GM13977 (cell line): Measurements from ENCODE around the gene C20orf96.

ENCODE experiments used
- DNase-seq: peaks from one replicate; pipeline ENCODE4 v3.0.0; 2012; ENCODE audit warnings: low spot score
- in situ Hi-C: fragments of 300-500 bp; cut with MboI; formaldehyde crosslinking; loops from one replicate; pipeline ENCODE4 v1.12.0; 2022; ENCODE audit warnings: low sequenced_read_pairs, low pct_unique_long_range_greater_than_20kb, mixed read lengths, inconsistent platforms; ENCODE audit not compliant: unreplicated experiment
- TF ChIP-seq, protein P1 (sequence below): IDR thresholded peaks from 2 replicates; pipeline ENCODE4 v1.5.1; 2012; ENCODE audit warnings: mild to moderate bottlenecking, control low read depth; ENCODE audit not compliant: insufficient read depth; ENCODE audit errors: extremely low read depth, missing control alignments

The C20orf96 gene

GRCh38 chr20:301886-302848 is 11.6 kb upstream of the C20orf96 start:
- DNase-seq: no peak
- in situ Hi-C loops: no loop called here
- TF ChIP-seq, protein P1, sequence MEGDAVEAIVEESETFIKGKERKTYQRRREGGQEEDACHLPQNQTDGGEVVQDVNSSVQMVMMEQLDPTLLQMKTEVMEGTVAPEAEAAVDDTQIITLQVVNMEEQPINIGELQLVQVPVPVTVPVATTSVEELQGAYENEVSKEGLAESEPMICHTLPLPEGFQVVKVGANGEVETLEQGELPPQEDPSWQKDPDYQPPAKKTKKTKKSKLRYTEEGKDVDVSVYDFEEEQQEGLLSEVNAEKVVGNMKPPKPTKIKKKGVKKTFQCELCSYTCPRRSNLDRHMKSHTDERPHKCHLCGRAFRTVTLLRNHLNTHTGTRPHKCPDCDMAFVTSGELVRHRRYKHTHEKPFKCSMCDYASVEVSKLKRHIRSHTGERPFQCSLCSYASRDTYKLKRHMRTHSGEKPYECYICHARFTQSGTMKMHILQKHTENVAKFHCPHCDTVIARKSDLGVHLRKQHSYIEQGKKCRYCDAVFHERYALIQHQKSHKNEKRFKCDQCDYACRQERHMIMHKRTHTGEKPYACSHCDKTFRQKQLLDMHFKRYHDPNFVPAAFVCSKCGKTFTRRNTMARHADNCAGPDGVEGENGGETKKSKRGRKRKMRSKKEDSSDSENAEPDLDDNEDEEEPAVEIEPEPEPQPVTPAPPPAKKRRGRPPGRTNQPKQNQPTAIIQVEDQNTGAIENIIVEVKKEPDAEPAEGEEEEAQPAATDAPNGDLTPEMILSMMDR: no peak

DNA sequence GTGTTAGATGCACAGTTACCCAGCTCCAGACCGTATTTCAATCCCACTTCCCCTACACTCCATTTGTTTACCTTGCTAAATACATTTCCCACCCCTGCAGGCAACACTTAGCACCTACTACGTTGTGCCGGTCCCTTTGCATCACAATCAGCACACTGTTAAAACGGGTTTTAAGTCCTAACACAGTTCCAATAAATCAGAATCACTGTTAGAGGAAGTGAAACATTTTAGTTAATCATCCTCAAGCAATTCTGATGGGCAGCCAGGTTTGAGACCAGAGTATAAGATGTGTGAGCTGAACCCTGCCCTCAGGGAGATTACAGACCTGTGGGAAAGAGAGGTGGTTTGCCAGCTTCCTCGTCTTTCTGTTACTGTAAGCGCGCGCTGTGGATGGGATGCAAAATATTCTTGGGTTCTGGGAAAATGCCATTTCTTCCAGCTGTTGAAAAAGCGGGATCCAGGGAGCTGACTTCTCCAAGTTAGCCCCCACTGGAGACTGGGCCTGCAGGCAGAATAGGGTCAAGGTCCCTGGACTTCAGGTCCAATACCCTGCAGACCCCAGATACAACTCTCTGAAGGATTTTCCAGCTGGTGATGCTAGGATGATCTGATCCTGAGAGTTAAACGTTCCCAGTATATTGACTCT is 9.9 kb upstream of the C20orf96 start:
- in situ Hi-C loops: no loop called here
- TF ChIP-seq, protein P1: no peak
- no peak for DNase-seq

GRCh38 chr20:298776-299391 is 8.3 kb upstream of the C20orf96 start:
- in situ Hi-C loops: no loop called here
- TF ChIP-seq, protein P1: no peak
- DNase-seq: no peak

GRCh38 chr20:297925-298775 is 7.6 kb upstream of the C20orf96 start:
- DNase-seq: peak; percentile 65
- in situ Hi-C loops: no loop called here
- TF ChIP-seq, protein P1: no peak

- peak; percentile 95 for DNase-seq
- TF ChIP-seq, protein P1: no peak
- in situ Hi-C loops: no loop called here
Measured at GRCh38 chr20:297098-297924, 6.8 kb upstream of the C20orf96 start, which contains the start of gene ZCCHC3. TSS of gene ZCCHC3 (plus strand) at chr20:297570. CDS start at chr20:297587, 17 bp downstream.
